HG03039 (cell line): ENCODE results near the gene SHPK.

Experiments used
- ATAC-seq: cut with Tn5 transposase; IDR thresholded peaks from one replicate; pipeline ENCODE4 v1.9.1; 2021; ENCODE audit warnings: mild to moderate bottlenecking, moderate library complexity; ENCODE audit not compliant: unreplicated experiment

The SHPK gene

DNA sequence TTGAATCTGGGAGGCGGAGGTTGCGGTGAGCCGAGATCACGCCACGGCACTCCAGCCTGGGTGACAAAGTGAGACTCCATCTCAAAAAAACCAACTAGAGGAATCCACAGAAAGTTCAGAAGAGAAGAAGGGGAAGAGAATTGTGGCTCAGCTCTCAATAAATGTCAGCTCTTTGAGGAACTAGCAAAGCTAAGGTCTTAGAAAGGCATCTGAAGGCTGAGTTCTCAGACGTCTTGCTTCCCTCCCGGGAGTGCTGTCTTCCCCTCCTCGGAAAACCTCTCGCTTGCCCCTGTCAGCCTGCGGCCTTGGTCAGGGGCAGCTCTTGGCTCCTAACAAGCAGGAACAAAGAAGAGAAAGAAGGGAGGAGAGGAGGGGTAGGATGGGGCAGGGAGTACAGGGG lies 5.3 kb downstream of the SHPK start:
- no peak for ATAC-seq

GRCh38 chr17:3627769-3628167 lies 8.3 kb downstream of the SHPK start:
- ATAC-seq = no peak

DNA sequence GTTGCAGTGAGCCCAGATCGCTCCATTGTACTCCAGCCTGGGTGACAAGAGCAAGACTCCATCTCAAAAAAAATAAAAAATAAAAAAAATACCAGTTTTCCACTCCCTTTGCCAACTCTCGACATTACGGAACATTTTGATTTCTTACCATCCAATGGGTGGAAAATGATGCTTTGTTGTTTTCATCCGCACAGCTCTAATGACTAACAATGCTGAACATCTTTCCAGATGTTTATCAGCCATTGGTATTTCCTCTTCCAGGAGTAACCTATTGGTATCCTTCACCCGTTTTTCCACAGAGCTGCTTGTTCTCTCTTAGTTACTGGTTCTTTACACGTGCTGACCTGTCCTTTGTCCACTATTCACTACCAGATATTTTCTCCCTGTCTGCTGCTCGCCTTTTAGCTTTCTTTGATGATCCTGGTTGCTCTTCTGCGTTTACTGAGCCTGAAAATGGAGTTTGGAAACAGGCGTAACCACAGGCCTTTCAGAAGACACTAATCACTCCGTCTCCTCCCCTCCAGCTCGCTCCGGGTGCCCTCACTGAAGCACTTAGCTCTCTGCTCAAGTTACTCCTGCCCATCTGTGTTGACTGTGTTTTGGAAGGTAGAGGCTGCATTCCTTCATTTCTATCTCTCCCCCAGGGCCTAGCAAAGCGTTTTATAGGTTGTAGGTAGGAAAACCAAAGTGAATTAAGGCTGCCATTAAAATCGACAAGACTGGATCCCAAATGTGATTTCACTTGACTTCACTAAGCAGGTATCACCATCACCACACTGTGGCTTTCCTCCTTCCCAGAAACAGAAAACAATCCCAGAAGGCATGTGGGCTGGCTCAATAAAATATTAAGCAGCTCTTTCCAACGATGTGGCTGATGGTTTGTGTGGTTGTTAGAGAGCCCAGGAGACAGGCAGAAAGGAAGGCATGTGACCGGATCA lies 8.9 kb downstream of the SHPK start:
- no peak for ATAC-seq

- no peak for ATAC-seq
These were observed 13.0 kb downstream of the SHPK start for GRCh38 chr17:3622977-3623594.

- ATAC-seq = no peak
These were observed 14.8 kb downstream of the SHPK start for GRCh38 chr17:3621146-3621720.

GRCh38 chr17:3615160-3615870 lies 20.7 kb downstream of the SHPK start:
- ATAC-seq = no peak

DNA sequence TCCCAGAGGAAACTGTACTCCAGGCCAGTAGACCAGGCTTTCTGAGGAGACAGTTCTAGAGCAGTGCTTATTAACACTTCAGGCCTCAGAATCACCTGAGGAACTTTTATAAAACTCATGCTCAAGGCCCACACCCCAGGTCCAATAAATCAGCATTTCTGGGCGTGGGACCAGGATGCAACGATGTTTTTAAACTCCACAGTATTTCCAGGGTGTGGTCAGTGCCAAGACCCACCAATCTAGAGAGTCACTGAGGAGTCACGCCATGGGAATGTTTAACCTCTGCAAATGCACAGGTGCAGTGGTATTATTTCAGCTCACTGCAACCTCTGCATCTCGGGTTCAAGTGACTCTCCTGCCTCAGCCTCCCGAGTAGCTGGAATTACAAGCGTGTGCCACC lies 22.9 kb downstream of the SHPK start:
- ATAC-seq = no peak

DNA sequence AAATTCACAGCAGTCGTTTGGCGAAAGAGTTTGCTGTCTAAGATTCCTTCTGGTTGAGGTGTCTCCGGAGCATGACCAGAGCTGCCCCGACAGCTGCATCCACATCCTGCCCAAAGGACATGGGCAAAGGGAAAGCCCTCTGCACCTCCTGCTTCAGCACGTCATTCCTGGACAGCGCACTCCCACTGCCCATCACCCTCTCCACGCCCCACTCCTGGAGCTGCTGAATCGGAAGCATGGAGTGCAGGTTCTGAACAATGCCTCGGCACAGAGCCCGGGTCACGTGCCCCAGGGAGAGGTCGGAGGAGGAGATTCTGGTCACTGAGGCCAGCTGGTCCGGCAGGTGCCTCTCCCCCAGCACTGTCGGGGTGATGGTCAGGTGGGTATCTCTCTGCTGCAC lies 25.5 kb downstream of the SHPK start:
- ATAC-seq = no peak

DNA sequence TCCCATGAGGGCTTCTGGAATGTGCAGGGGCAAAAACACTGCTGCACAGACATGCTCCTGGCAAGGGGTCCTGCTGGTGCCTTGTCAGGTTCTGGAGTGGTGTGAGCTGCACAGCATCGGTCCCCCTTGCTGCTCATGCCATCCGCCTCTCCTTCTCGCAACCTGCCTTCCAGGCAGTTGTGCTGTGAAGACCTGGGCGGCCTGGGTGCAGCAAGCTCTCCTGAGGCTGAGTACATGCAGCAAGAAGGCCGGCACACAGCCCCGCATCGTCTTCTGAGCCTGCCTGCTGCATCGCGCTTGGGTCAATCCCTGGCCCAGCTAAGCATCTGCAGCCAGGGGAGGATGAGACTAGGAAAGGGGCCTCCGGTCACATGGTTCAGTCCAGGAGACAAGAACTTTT lies 26.4 kb downstream of the SHPK start:
- no peak for ATAC-seq

DNA sequence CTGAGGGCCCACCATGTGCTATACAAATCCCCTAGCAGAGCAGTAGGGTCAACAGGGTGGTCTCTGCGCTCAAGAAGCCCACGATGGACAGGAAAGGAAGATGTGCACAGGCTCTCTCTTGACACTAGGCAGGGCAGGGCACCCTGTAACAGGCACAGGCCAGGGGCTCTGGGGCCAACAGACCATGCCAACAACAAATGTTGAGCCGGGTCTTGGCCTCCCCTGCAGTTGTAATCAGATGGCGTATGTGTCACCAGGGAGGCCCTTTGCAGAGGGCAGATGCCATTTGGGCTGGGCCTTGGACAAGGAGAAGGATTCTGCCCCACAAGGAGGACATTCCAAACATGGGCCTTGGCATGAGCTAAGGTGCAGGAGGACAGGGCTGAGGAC lies 32.2 kb downstream of the SHPK start:
- ATAC-seq = no peak

GRCh38 chr17:3603119-3603869 lies 32.8 kb downstream of the SHPK start:
- no peak for ATAC-seq

GRCh38 chr17:3602499-3602898 lies 33.6 kb downstream of the SHPK start:
- no peak for ATAC-seq

- ATAC-seq = no peak
These were observed 35.4 kb downstream of the SHPK start for GRCh38 chr17:3600529-3601205.

DNA sequence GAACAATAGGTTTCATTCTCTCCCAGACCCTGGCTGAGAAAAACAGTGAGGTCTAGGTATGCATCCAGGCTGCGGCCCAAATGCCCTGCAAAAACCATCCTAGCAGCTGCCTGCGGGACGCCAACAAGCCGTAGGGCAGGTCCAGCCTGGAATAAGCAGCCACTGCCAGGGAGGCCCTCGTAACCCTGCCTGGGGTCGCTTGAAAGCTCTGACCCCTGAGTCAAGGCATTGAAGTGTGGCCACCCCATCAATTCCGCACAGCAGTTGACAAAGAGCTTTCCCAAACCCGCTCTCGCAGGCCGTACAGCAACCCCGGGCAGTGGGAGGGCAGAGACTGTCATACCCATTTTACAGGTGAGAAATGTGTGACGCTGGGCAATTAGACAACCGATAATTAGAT lies 38.0 kb downstream of the SHPK start:
- ATAC-seq = no peak

- ATAC-seq = no peak
These were observed 39.1 kb downstream of the SHPK start for GRCh38 chr17:3596804-3597464.

DNA sequence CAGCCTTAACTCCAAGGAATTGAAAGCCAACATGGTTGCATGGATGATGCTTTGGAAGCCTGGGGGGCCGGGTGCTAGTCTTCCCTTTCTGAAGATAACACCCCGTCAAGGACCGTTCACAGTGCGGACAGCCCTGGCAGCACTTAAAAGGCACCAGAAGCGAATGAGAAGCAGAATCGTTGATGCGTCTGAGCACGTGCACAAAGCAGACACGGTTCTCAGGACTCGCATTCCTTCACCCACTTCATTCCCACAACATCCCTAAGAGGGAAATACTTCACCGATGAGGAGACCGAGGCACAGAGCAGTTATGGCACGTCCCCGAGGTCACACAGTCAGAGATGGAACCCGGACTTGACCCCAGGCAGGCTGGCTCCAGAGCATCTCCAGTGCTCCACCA lies 41.1 kb downstream of the SHPK start:
- ATAC-seq = no peak

DNA sequence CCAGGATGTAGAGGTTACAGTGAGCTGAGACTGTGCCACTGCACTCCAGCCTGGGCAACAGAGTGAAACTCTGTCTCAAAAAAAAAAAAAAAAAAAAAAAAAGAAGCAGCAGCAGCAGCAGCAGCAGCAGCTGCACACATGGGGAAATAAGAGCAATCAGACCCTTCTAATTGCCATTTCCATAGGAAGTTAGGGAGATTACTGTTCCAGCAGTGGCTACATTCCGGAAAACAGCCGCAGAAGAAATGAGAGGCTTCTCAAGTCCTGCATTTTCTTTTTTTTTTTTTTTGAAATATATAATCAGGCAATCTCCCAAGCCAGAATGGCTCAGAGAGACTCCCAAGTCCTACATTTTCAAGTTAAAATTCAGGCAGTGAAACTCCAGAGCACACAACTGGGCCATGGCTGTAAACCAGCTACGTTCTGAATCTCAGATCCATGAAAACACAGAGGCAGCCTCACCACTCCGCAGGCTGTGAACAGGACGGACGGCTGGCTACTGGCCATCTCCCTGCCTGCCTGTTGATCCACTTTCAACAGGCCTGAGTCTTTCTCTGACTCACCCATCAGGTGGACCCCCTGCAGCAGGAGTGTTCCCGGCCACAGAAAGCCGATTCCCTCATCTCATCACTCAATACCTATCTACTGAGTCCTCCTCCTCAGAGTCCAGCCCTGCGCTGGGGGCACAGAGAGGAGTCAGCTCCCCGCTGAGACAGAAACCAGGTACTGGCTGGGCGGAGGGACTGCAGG lies 41.8 kb downstream of the SHPK start:
- no peak for ATAC-seq

DNA sequence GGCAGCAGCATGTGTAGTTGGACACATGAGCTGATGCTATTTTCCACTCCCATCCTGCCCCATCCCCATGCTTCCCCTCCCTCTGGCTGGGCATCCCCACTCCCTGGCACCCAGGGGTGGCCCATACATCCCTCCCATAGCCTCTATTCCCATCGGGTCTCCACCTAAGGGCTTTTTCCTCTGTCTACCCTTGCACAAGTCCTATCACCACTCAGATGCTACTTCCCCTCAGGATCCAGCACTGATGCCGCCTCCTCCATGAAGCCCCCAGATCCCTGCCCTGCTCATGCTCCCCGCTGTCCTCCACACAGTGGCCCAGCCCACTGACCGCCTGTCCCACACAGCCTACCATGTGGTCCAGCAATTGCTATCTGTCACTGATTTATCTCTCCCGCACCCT lies 42.7 kb downstream of the SHPK start:
- no peak for ATAC-seq
